ENCODE data around the gene LMCD1.

DNA sequence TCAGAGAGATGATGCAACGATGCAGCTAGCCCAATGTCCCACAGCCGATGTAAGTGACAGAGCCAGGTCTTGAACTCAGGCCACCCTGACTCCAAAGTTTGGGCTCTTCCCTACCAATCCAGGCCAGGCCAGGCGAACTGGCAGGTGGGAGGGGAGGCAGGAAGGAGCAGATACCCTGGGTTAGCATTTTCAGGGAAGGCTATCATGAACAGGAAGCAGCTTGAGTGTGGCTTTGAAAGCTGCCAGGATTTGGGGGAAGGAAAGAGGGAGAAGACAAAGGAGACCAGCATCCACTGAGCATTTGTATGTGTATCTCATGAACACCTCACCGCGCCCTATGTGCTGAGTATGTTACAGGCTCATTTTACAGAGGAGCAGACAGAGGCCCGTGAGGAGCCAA lies 38.8 kb downstream of the LMCD1 start:
- TF ChIP-seq, protein P1, sequence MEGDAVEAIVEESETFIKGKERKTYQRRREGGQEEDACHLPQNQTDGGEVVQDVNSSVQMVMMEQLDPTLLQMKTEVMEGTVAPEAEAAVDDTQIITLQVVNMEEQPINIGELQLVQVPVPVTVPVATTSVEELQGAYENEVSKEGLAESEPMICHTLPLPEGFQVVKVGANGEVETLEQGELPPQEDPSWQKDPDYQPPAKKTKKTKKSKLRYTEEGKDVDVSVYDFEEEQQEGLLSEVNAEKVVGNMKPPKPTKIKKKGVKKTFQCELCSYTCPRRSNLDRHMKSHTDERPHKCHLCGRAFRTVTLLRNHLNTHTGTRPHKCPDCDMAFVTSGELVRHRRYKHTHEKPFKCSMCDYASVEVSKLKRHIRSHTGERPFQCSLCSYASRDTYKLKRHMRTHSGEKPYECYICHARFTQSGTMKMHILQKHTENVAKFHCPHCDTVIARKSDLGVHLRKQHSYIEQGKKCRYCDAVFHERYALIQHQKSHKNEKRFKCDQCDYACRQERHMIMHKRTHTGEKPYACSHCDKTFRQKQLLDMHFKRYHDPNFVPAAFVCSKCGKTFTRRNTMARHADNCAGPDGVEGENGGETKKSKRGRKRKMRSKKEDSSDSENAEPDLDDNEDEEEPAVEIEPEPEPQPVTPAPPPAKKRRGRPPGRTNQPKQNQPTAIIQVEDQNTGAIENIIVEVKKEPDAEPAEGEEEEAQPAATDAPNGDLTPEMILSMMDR (IDR thresholded peaks at IDR 0.05): no peak
- TF ChIP-seq POLR2A (IDR thresholded peaks at IDR 0.05; ENCODE audit: low read depth): no peak
- TF ChIP-seq EP300 (IDR thresholded peaks at IDR 0.05): no peak
- peak in 1 of 2 donors; percentile 17 for TF ChIP-seq POLR2AphosphoS5 (IDR thresholded peaks at IDR 0.05)
